Activated CD4-positive, alpha-beta T cell treated with anti-CD3 and anti-CD28 coated beads, Interleukin-2, amount 50 U/mL, for 4 hours (primary cell): Measurements from ENCODE around the gene WDR70.
"Not testable (repeated sequence)": the region's sequence is repeated elsewhere in the genome, so short reads cannot be mapped to it uniquely, and the experiment has no call there.

ENCODE experiments used
- DNase-seq, 2 experiments: peaks; one replicate each; pipeline ENCODE4 v3.0.0-alpha.2; 2020

WDR70 gene

GRCh38 chr5:37518356-37518755 lies 139.2 kb downstream of the WDR70 start:
- not testable (repeated sequence) for DNase-seq

GRCh38 chr5:37519304-37519703 lies 140.2 kb downstream of the WDR70 start:
- no peak for DNase-seq

- no peak for DNase-seq
Observed at GRCh38 chr5:37519807-37520206, 140.7 kb downstream of the WDR70 start.

- no peak for DNase-seq
Observed at GRCh38 chr5:37520811-37521210, 141.7 kb downstream of the WDR70 start.

- no peak for DNase-seq
Observed at GRCh38 chr5:37532976-37533740, 154.0 kb downstream of the WDR70 start.

- no peak for DNase-seq
Observed at GRCh38 chr5:37533851-37534250, 154.7 kb downstream of the WDR70 start.

- no peak for DNase-seq
Observed at GRCh38 chr5:37539459-37539858, 160.3 kb downstream of the WDR70 start.

- no peak for DNase-seq
Observed at GRCh38 chr5:37543216-37543615, 164.1 kb downstream of the WDR70 start.

GRCh38 chr5:37549411-37549810 lies 170.3 kb downstream of the WDR70 start:
- no peak for DNase-seq

- DNase-seq, result no peak
Observed at GRCh38 chr5:37552161-37552560, 173.0 kb downstream of the WDR70 start.

- no peak for DNase-seq
Observed at GRCh38 chr5:37552770-37553719, 173.9 kb downstream of the WDR70 start.

GRCh38 chr5:37553720-37554404 lies 174.7 kb downstream of the WDR70 start:
- no peak for DNase-seq

GRCh38 chr5:37554405-37554739 lies 175.3 kb downstream of the WDR70 start:
- no peak for DNase-seq

- DNase-seq, result no peak
Observed at GRCh38 chr5:37554938-37555337, 175.8 kb downstream of the WDR70 start.

GRCh38 chr5:37557734-37558293 lies 178.7 kb downstream of the WDR70 start:
- DNase-seq, result no peak

GRCh38 chr5:37565062-37565670 lies 186.0 kb downstream of the WDR70 start:
- no peak for DNase-seq

- DNase-seq, result no peak
Observed at GRCh38 chr5:37567566-37567965, 188.4 kb downstream of the WDR70 start.

GRCh38 chr5:37568018-37568753 lies 189.1 kb downstream of the WDR70 start:
- DNase-seq, result no peak

GRCh38 chr5:37568893-37569292 lies 189.8 kb downstream of the WDR70 start:
- no peak for DNase-seq

GRCh38 chr5:37569466-37569865 lies 190.3 kb downstream of the WDR70 start:
- no peak for DNase-seq

- no peak for DNase-seq
Observed at GRCh38 chr5:37570597-37570996, 191.5 kb downstream of the WDR70 start.

GRCh38 chr5:37571985-37572384 lies 192.9 kb downstream of the WDR70 start:
- no peak for DNase-seq
